Colonic mucosa (tissue), 4 donors: Measurements from ENCODE around the gene HUNK. TPM values are rescaled to one million over a fixed set of nuclear protein-coding genes. Genes with fewer than 3 reads are reported as not detected.

Source experiments
- DNase-seq: peaks from one replicate; pipeline ENCODE4 v3.0.0-alpha.2; 2020
- H3K27ac ChIP-seq: fragments of 200-600 bp; one replicate; pipeline ENCODE4 v1.8.0; 2021
- H3K27me3 ChIP-seq: fragments of 200-600 bp; one replicate; pipeline ENCODE4 v1.8.0; 2021
- H3K36me3 ChIP-seq: fragments of 200-600 bp; one replicate; pipeline ENCODE4 v1.8.0; 2021
- H3K4me1 ChIP-seq: fragments of 200-600 bp; one replicate; pipeline ENCODE4 v1.8.0; 2021; ENCODE audit warnings: mild to moderate bottlenecking
- H3K4me3 ChIP-seq: fragments of 200-600 bp; one replicate; pipeline ENCODE4 v1.8.0; 2021
- H3K9ac ChIP-seq, 2 donors: one replicate each; pipeline ENCODE4 v1.7.0; 2013; ENCODE audit warnings: control low read depth in 2 of 2, low read depth in 2 of 2, low read length in 2 of 2
- H3K9me3 ChIP-seq: fragments of 200-600 bp; one replicate; pipeline ENCODE4 v1.8.0; 2021
- CTCF ChIP-seq: fragments of 200-600 bp; IDR thresholded peaks from one replicate; pipeline ENCODE4 v1.8.0; 2022; ENCODE audit warnings: antibody characterized with exemption, mild to moderate bottlenecking
- intact Hi-C: fragments of 100-400 bp; cut with DNase I; formaldehyde crosslinking; loops from one replicate; pipeline ENCODE4 v1.14.1; 2022
- total RNA-seq, 2 donors: library from RNA; stranded (reverse); fragmentation: NEBNext Ultra II Directional in 1 of 2; extraction: Animal tissue kit (Norgen Biotek cat#: 25700) in 1 of 2; gene quantifications; one replicate each; pipeline ENCODE4 v1.2.1, GENCODE V29; 2021
- donor health status: healthy.
- donor health status: DM: no; HTN: no; CAD: no.
- donor health status: DM: no; HTN: no; CAD: no.

HUNK gene
- total RNA-seq, 2 donors from 2014 or later = 7.2 to 13.0 TPM

GRCh38 chr21:32020564-32020963 is 147.7 kb downstream of the HUNK start:
- Histone ChIP-seq H3K36me3 (no peaks in the 10 kb centered on the region), H3K4me3 (no peak overlapping the region), H3K9me3 (no peaks in the 10 kb centered on the region), H3K4me1 (no peaks in the 10 kb centered on the region), H3K27me3 (no peaks in the 10 kb centered on the region), H3K9ac (no peak overlapping the region), H3K27ac (no peak overlapping the region)
- intact Hi-C loops = no loop called here
- TF ChIP-seq CTCF = no peak
- DNase-seq = no peak

- intact Hi-C loops = no loop called here
- Histone ChIP-seq H3K27ac (no peak overlapping the region), H3K36me3 (no peaks in the 10 kb centered on the region), H3K9ac (no peak overlapping the region), H3K27me3 (no peaks in the 10 kb centered on the region), H3K9me3 (no peaks in the 10 kb centered on the region), H3K4me1 (no peaks in the 10 kb centered on the region), H3K4me3 (no peak overlapping the region)
- no peak for TF ChIP-seq CTCF
- peak; percentile 41 for DNase-seq
These were observed 148.6 kb downstream of the HUNK start for GRCh38 chr21:32021319-32021994.

- no peak overlapping the region for H3K9ac ChIP-seq
- no peaks in the 10 kb centered on the region for H3K36me3 ChIP-seq
- TF ChIP-seq CTCF = no peak
- DNase-seq = no peak
- no peak overlapping the region for H3K27ac ChIP-seq
- intact Hi-C loops = no loop called here
- no peaks in the 10 kb centered on the region for H3K9me3 ChIP-seq
- H3K4me3 ChIP-seq = no peak overlapping the region
- H3K27me3 ChIP-seq = no peaks in the 10 kb centered on the region
- H3K4me1 ChIP-seq = no peaks in the 10 kb centered on the region
These were observed 149.3 kb downstream of the HUNK start for GRCh38 chr21:32022146-32022545.

- H3K27ac ChIP-seq = no peak overlapping the region
- H3K27me3 ChIP-seq = no peaks in the 10 kb centered on the region
- H3K36me3 ChIP-seq = no peaks in the 10 kb centered on the region
- DNase-seq = no peak
- H3K9ac ChIP-seq = no peak overlapping the region
- no peak overlapping the region for H3K4me3 ChIP-seq
- no peaks in the 10 kb centered on the region for H3K4me1 ChIP-seq
- H3K9me3 ChIP-seq = no peaks in the 10 kb centered on the region
- TF ChIP-seq CTCF = no peak
- intact Hi-C loops = no loop called here
These were observed 157.4 kb downstream of the HUNK start for GRCh38 chr21:32030146-32030652.

GRCh38 chr21:32034850-32035249 is 162.0 kb downstream of the HUNK start:
- Histone ChIP-seq H3K9ac (no peak overlapping the region), H3K4me3 (no peak overlapping the region), H3K9me3 (no peaks in the 10 kb centered on the region), H3K4me1 (no peaks in the 10 kb centered on the region), H3K36me3 (no peaks in the 10 kb centered on the region), H3K27me3 (no peaks in the 10 kb centered on the region), H3K27ac (no peak overlapping the region)
- intact Hi-C loops = no loop called here
- no peak for TF ChIP-seq CTCF
- no peak for DNase-seq
